ENCODE data around the gene AGPAT3.

AGPAT3 gene

GRCh38 chr21:43958364-43959158, 93.5 kb downstream of the AGPAT3 start:
- H3K4me3 ChIP-seq (replicated peaks; ENCODE audit: low read depth, low read length) = no peak overlapping the region
- no peak for TF ChIP-seq CTCF (IDR thresholded peaks at IDR 0.05; ENCODE audit: low read depth, low read length, missing control alignments)
- DNase-seq (ENCODE audit: extremely low read depth, low read depth) = no peak

GRCh38 chr21:43959231-43960116, 94.5 kb downstream of the AGPAT3 start:
- H3K4me3 ChIP-seq (replicated peaks; ENCODE audit: low read depth, low read length) = no peak overlapping the region
- DNase-seq (ENCODE audit: extremely low read depth, low read depth) = no peak
- TF ChIP-seq CTCF (IDR thresholded peaks at IDR 0.05; ENCODE audit: low read depth, low read length, missing control alignments) = no peak

- TF ChIP-seq CTCF (IDR thresholded peaks at IDR 0.05; ENCODE audit: low read depth, low read length, missing control alignments) = no peak
These were observed 96.4 kb downstream of the AGPAT3 start for GRCh38 chr21:43961382-43961909.

GRCh38 chr21:43965911-43966585, 101.0 kb downstream of the AGPAT3 start:
- H3K4me3 ChIP-seq (replicated peaks; ENCODE audit: low read depth, low read length) = no peak overlapping the region
- DNase-seq (ENCODE audit: extremely low read depth, low read depth) = no peak
- no peak for TF ChIP-seq CTCF (IDR thresholded peaks at IDR 0.05; ENCODE audit: low read depth, low read length, missing control alignments)

More at GRCh38 chr21:43961382-43961909, 96.4 kb downstream of the AGPAT3 start:
- H3K4me3 ChIP-seq (replicated peaks; ENCODE audit: low read depth, low read length) = no peak overlapping the region
- no peak for DNase-seq (ENCODE audit: extremely low read depth, low read depth)

GRCh38 chr21:43966946-43967512, 102.0 kb downstream of the AGPAT3 start:
- no peak for TF ChIP-seq CTCF (IDR thresholded peaks at IDR 0.05; ENCODE audit: low read depth, low read length, missing control alignments)
- no peak overlapping the region for H3K4me3 ChIP-seq (replicated peaks; ENCODE audit: low read depth, low read length)
- DNase-seq (ENCODE audit: extremely low read depth, low read depth) = no peak

- no peak for DNase-seq (ENCODE audit: extremely low read depth, low read depth)
- no peak overlapping the region for H3K4me3 ChIP-seq (replicated peaks; ENCODE audit: low read depth, low read length)
- no peak for TF ChIP-seq CTCF (IDR thresholded peaks at IDR 0.05; ENCODE audit: low read depth, low read length, missing control alignments)
These were observed 103.0 kb downstream of the AGPAT3 start for GRCh38 chr21:43967981-43968380.

Measured in HFF-Myc (cell line).